GM19351 (cell line): ENCODE data around the gene PLCD3.

Experiments
- ATAC-seq: cut with Tn5 transposase; IDR thresholded peaks from one replicate; pipeline ENCODE4 v1.9.1; 2021; ENCODE audit warnings: mild to moderate bottlenecking, moderate library complexity; ENCODE audit not compliant: unreplicated experiment

The PLCD3 gene

DNA sequence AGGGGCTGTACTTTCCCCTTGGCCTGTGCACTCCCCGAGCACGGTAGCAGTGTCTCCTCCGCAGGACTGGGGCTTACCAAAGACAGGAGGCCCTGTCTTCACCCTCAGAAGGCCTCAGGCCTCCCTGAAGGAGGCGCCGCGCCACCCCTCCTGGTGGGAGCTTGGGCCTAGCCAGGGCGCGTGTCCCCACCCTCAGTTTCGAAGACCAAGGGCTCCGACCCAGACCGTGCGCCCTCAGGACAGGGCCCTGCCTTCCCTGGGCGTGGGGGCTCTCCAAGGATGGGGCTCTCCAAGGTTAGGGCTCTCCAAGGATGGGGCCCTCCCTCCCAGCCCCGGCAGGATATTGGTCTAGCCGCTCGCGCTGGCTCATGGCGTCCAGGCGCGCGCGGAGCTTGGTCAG lies 11.8 kb downstream of the PLCD3 start:
- ATAC-seq: no peak

DNA sequence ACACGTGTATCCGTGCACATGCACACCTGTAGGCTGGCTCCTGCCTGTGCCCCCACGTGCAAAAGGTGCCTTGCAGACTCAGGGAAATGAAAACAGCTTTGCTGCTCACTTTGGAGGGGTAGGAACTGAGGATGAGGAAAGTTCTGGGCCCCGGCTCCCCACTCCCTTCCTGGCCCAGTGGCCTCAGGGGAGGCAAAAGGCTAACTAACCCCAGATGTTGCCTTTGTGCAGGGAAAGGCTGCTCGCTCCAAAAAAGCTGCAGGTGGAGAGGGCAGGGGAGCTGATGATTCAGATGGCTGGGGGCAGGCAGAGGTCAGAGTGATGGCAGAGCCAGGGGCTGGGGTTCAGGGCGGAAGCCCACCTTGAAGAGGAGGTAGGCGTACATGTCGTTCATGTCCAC lies 12.4 kb downstream of the PLCD3 start:
- no peak for ATAC-seq

DNA sequence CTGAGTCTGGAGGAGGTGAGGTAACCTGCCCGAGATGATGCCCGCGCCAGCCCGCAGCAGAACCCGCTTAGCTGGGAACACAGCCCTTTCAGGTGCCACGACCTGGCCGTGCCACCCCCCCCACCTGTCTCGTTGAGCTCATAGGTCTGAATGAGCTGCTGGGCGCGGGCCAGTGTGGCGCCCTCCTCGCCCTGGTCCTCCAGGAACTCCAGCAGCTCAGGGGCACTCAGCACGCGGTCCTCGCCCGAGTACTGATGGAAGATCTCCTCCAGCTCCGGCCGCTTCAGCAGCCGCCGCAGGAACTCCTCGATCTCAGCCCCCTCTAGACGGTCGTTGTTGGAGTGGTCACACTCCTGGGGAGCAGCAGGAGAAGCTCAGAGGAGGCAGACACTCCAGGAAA lies 13.6 kb downstream of the PLCD3 start:
- no peak for ATAC-seq

DNA sequence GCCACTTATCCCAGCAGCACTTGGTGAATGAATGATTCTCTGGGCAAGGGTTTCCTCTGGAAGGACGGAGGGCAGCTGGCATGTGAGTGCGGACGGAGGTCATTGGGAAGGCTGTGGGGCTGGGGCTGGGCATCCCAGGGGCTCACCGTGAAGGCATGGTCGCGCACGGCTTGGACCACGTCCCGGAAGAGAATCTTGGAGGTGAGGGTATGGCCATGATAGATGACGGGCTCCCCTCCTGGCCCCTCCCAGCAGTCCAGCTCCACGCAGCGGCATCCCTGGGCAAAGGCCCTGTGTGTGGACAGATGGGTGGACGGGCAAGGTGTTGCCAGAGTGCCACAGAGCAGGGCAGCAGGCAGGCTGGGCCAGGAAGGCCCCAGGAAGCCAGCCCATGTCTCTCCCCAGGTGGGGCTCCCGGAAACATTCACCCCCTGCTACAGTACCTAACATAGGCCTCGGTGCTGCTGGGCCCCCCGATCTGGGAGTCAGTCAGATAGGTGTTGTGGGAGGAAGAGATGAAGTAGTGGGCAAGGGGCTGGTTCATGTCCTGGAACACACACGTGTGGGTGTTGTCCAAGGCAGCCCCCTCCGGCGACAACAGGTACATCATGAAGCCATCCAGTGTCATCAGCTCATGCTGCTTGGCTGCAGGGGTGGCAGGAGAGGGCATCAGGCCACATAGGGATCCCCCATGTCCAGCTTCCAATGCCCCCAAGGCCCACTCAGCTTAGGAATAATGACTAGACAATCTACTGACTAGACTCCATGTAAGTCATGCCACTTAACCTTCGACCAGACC lies 14.3 kb downstream of the PLCD3 start:
- ATAC-seq: no peak

DNA sequence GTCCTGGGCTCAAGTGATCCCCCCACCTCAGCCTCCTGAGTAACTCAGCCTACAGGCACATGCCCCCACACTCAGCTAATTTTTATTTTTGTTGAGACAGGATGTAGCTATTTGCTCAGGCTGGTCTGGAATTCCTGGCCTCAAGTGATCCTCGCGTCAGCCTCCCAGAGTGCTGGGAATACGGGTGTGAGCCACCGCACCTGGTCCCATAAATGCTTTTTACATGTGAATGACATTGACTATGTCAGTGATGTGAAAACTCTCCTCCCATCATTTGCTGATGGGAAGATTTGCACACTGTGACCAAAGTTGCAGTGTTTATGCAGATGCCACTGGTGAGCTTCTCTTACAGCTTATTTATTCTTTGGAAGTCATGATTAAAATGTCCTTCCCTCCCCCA lies 15.0 kb downstream of the PLCD3 start:
- ATAC-seq: no peak

DNA sequence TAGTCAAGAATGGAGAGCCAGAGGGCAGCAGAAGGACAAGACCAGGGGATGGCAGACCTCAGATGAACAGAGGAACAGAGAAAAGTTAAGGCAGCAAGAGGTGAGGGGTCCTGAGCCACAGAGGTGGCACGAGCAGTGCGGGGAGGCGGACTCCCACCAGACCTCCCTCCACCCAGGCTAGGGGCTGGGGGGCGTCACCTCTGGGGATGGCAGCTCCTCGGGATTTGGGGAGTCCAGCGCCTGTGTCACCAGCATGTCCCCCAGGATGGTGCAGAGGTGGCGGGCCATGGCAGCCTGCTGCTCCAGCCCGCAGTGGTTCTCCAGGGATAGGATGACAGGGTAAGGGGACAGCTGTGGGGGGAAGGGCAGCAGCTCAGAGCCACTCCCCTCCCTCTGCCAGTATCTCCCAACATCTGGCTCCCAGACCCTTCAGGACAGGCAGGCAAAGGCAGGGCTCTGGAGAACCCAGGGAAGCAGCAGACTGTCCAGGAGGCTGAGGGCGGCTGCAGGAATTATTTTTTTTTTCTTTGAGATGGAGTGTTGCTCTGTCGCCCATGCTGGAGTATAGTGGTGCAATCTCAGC lies 15.8 kb downstream of the PLCD3 start:
- no peak for ATAC-seq

DNA sequence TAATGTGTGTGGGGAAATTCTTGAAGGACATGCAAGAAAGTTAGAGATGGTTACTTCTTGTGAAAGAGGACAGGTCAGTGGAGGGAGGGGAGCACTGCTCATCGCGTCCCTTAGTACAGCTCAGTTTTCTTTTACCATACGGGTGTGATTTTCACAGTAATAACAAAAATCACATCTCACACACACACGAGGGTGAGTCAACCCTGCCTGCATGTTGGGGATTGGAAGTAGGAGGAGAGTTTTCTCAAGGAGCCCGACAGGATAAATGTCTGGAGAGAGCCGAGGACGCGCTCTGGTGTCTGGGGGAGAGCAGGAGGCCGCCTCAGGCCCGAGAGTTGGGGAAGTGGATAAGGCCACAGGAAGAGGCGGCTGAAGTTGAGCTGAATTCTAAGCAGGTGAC lies 16.4 kb downstream of the PLCD3 start:
- no peak for ATAC-seq

DNA sequence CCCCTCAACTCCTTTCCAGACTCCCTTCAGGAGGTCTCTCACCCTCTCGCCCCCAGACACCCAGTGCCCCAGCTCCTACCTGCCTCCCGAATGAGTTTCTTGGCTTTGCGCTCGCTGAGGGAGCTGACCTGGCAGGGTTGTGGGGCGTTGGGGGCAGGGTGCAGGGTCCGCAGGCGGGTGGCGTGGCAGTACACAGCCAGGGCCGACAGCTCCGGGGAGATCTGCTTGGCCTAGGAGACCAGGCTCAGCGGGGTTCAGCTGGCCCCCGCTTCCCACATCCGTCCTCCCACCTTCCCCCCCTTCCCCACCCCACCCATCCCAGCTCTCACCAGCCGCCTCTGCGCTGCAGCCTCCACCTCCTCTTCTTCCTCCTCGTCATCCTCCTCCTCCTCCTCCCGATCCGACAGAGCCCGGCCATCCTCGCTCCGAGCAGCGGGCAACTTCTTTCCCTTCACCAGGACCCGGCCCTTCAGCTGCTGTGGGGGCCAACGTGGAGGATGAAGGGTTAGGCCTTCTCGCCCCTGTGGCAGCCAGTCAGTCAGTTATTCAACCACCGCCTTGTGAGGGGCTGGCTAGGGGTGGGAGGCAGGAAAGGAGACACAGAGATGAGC lies 17.2 kb downstream of the PLCD3 start:
- no peak for ATAC-seq

DNA sequence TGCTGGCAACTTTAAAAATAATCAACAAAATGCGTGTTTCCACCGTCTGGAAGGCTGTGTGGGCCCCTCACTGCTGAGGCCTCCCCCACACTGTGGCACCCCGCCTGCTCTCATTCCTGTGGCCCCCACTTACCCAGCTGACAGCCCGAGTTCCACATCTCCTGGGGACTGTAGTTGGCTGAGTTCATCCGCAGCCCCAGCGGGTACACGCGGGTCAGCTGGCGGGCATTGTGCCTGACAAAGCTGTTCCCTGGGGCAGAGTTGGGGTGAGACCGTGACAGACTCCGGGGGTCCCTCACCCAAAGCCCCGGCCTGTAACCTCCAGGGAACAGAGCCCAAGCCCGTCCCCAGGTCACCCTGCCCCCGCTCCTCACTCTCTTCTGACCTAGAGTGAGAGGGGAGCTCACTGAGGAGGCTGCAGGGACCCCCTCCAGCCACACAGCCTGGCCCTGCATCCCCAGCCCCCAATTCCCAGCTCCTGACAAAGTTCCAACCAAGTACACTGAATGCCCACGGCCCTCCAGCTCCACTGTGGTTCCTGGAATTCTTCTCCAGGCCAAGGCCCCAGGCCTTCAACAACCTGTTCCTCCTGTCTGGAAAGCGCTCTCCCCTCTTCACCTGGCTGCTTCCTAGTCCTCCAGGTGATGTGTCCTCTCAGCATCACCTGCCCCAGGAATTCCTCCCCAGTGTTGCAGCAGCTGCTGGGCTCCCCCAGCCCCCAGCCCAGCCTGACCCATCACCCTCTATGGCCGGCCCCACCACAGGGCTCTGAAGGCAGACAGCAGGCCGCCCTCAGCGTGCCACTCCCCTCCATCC lies 18.0 kb downstream of the PLCD3 start:
- ATAC-seq: no peak

DNA sequence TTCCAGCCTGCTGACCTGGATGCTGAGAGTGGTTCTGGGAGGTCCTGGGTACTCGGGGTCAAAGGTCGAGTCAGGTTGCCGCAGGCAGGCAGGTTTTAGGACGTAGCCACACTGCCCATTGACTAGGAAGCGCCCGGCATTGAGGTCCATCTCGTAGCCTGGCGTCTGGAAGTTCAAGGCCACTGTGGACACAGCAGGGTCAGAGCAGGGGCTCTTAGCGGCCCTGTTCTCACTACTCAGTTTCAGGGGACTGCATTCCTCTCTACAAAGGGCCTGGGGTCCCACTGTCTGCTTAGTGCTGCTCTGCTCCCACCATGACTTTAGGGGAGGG lies 18.9 kb downstream of the PLCD3 start:
- no peak for ATAC-seq

DNA sequence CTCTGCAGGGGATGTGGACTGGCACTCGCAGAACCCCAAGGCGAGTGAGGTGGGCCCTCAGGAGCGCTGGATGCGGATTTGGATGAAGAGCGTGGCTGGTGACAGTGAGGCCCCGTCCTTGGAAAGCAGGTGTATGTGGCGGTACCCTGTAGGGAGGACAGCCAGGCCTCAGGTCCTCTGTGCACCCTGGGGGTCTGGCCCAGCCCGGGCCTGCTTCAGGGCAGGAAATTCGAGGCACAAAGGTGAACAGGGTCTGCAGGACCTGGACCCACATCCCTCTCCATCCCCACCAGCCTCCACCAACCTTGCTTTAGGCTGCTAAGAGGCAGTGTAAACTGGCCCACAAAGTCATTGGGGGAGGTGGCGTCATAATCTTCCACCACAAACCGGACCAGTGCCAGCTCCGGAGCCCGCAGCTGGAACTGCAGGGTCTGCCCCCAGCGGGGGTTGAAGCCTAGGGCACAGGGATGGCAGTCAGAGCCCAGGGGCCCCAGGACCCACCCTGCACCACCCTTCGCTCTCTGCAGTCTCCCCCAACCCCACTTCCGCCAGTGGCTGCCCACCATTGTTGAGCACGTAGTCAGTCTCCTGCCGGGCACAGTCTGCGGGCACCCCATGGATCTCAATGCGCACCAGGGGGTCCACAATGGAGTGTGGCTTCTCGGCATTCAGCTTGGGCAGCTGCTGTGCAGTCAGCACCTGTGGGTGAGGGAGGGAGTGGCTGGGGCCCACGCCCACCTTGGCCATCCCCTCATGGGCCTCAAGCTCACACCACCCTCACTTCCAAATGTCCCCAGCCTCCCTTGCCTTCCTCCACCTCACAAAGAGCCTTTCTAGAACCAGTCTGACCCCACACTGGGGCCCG lies 19.5 kb downstream of the PLCD3 start:
- ATAC-seq: no peak

DNA sequence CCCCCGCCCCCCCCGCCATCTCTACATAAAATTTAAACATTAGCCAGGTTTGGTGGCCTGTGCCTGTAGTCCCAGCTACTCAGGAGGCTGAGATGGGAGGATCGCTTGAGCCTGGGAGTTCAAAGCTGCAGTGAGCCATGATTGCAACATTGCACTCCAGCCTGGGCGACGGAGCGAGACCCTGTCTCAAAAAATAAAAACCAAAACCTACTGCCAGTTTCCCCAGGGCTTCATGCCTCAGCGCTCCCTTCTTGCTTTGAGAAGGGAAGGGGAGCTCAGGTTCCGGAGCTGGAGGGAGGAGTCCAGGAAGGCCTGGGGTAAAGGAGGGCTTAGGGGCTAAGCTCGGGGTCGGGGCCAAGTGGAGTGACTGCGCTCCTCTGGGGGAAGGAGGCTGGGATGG lies 20.5 kb downstream of the PLCD3 start:
- ATAC-seq: no peak

DNA sequence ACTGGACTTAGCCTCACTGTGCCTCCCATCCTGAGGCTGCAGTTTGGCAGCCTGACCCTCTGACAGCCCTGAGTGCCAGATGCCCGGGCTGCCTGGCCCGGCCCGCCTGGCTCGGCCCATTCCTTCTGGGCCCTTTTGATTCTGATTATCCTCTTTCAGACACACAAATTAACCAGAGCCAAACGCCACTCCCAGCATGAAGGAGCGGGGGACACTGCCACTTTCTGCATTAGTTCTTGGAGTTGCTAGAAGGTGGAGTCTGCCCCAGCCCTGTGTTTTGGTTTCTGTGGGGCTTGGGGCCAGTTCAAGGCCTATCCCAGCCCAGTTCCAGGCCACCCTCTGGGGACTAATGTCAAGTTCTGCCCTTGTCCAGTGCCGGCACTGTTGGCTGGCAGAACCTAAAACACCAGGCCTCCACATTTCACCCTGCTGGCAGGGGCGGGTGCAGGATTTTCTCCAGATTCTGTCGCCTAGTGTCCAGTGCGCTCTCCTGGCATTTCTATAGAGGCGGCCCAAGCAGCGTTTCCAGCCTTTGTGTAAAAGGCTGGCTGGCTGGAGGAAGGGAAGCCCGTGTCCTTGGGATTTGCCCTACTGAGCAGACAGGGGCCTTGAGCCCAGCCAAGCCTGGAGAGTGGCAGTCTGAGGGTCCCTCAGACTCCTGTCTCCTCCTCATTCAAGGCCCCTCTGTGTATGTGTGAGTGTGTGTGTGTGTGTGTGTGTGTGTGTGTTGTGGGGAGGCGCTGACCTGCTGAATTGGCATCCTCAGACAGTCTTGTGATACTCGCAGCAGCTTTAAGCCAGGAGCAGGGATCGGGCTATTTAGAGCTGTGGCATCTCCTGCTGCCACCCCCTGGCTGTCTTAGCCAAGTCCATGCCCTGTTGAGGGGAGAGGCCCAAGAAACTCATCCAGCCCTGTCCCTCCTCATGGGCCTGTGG lies 21.4 kb downstream of the PLCD3 start:
- ATAC-seq: no peak

DNA sequence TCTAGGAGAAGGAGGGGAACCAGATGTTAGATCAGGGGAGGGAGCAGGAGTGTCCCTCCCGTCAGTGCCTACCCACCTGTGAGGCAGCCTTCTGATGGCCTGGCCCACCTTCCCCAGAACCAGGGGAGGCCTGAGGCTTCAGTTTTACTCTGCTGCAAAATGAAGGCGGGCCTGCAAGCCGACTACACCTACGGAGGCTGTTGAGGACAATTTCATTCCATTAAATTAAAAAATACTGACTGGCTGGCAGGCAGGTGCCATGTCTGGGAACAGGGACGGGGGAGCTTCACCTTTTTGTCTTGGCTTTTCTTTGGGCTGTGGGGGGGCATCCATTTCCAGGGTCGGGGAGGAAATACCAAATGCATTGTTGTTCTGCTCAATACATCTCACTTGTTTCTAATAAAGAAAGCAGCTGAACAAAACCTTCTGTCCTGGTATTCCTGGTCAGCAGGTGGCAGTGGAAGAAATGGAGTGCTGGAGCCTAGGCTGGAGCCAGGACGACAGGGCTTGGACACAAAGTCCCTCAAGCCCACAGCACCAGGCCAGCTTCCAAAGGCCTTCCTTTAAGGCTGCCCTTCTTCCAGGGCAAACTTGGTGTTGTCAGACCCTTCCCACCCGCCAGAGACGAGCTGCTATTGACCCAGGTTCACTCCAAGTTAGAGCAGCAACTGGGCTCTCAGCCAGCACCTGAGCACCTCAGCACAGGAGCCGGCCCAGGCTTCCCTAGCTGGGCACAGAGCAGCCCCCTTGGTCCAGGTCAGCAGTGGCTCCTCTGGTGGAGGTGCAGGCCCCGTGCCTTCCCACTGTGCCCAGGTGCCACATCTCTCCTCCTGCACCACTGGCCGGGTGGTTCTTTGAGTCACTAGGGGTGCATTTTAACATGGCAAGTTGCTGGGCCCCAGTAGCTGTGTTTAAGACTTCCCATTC lies 23.5 kb downstream of the PLCD3 start:
- no peak for ATAC-seq

DNA sequence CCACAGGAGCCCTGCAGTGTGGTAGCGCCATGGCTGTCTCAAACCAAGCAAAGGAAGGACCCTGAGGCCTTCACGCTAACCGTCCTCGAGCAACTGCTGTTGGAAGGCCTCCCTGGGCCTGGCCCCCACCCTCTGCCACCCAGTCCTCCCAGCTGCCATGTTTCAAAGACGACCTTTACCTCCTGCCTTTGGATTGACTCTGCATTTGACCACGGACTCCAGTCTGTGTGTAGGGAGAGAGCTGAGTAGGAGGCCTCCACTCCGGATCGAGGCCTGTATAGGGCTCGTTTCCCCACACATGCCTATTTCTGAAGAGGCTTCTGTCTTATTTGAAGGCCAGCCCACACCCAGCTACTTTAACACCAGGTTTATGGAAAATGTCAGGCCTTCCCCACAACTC lies 24.3 kb downstream of the PLCD3 start:
- ATAC-seq: no peak

DNA sequence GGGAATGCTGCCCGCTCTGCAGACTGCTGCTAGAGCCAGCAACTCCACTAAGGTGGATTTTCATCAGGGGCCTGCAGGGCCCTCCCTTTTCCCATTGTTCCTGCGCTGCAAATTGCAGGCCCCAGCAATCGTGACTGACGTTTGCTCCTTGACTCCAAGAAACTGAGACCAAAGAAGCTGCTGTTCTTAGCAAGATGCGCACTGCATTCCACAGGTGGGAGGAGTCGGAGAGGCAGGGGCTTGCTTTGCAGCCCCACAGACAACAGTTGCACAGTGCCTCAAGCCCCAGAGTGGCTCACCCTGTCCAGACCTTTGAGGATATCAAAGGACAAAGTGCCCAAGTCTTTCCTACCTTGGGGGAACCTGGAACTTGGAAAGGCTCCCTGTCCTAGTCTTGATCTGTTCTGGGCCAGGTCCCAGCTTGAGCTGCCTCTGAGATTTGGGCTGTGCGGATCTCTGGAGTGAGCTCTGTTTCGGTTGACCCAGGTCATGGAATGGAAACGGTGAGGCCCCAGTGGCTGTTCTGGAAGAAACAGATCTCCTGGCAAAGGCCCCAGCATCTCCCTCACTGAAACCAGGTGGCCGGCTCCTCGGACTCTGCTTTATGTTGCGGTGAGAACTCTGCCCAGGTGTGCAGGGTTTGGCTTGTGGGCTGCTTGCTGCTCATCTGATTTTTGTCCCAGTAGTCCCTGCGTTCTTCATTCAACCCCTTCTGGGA lies 24.9 kb downstream of the PLCD3 start:
- ATAC-seq: no peak

DNA sequence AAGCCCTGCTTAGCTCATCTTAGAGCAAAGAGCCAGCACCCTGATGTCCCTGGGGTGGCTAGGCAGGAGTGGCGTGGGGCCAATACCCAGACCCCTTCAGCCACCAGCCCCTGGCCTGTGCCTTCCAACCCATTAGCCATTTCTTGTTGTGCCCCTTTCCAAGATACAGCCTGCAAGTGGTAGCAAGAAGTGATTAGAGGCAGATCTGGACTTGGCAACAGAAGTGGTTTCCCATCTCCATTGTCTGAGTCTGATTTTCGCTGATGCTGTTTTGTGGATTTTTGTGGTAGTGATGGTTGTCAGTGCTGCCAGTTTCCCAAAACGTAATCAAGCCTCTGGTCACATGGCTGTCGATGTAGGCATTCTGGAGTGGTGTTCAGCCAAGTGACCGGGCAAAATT lies 25.7 kb downstream of the PLCD3 start:
- no peak for ATAC-seq

DNA sequence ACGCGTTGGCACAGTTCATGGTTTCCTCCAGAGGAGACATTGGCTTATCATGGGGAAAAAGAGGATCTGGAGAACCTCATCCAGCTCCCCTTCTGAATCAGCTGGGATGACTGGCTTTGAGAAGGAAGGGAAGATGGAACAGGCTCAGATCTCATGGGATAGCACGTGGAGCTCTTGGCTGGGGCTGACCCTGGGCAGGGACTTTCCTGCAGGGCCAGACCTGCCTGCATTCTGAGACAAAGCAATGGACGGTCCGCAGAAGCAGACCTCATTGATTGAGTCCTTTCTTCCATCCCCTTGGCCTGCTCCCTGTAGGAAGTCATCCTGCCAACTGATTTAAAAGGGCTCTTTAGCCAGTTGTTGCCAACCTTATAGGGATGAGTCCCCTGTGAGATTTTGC lies 26.2 kb downstream of the PLCD3 start:
- no peak for ATAC-seq
